Left lung (tissue), 10 donors: ENCODE data around the gene ARFRP1. TPM values are rescaled to one million over a fixed set of nuclear protein-coding genes. Genes with fewer than 3 reads are reported as not detected.

Experiments used
- ATAC-seq: fragments of 200-7000 bp; cut with Tn5 transposase; one replicate; pipeline ENCODE4 v1.9.1; 2020; ENCODE audit warnings: moderate library complexity
- DNase-seq, 4 donors: peaks; one replicate each; pipeline ENCODE4 v3.0.0-alpha.2; 2013 to 2020
- H3K27ac ChIP-seq, 2 donors: fragments of 200-600 bp; sonication (generic) in 1 of 2; one replicate each; pipeline versions ENCODE4 v1.5.0 to v1.8.0; 2020 to 2021
- H3K27me3 ChIP-seq, 2 donors: fragments of 200-600 bp; sonication (generic) in 1 of 2; one replicate each; pipeline versions ENCODE4 v1.5.0 to v1.8.0; 2020 to 2021
- H3K36me3 ChIP-seq, 2 donors: fragments of 200-600 bp; sonication (generic) in 1 of 2; one replicate each; pipeline versions ENCODE4 v1.5.0 to v1.8.0; 2020 to 2021
- H3K4me1 ChIP-seq, 2 donors: fragments of 200-600 bp; one replicate each; pipeline ENCODE4 v1.8.0; 2021
- H3K4me3 ChIP-seq, 2 donors: fragments of 200-600 bp; sonication (generic) in 1 of 2; one replicate each; pipeline versions ENCODE4 v1.5.0 to v1.8.0; 2020 to 2021; ENCODE audit warnings: mild to moderate bottlenecking in 1 of 2
- H3K9me3 ChIP-seq, 2 donors: fragments of 200-600 bp; sonication (generic) in 1 of 2; one replicate each; pipeline versions ENCODE4 v1.5.0 to v1.8.0; 2020 to 2021
- intact Hi-C, 2 donors: fragments of 100-400 bp; cut with DNase I; formaldehyde crosslinking; loops; one replicate each; pipeline versions ENCODE4 v1.11.2 to v1.14.2; 2022
- polyA plus RNA-seq, 6 donors: library from polyadenylated mRNA; unstranded; fragments of 120-200 nt; gene quantifications; one replicate each; pipeline ENCODE4 v1.2.1, GENCODE V29; 2013; ENCODE audit not compliant: insufficient read length in 6 of 6
- total RNA-seq, 2 donors: library from RNA; stranded (reverse); fragmentation: NEBNext Ultra II Directional; extraction: Animal tissue kit (Norgen Biotek cat#: 25700); gene quantifications; one replicate each; pipeline ENCODE4 v1.2.1, GENCODE V29; 2021
- TF ChIP-seq, protein P1 (sequence below), 2 donors: fragments of 200-600 bp; sonication (generic) in 1 of 2; IDR thresholded peaks; one replicate each; pipeline versions ENCODE4 v1.5.0 to v1.8.0; 2021; ENCODE audit warnings: antibody characterized with exemption in 2 of 2
- donor health status: DM: no; HTN: yes; CAD: no.
- donor health status: DM: no; HTN: no; CAD: no.

Gene ARFRP1
- total and polyA plus RNA-seq, 8 donors: 29.1 to 46.9 (median 32.8) TPM

- Histone ChIP-seq H3K9me3 (no peaks in the 10 kb centered on the region), H3K27ac (peak overlapping the region in 1 of 2 donors; percentile 82), H3K36me3 (peaks cover 0 to 48% of the 10 kb centered on the region in 2 donors), H3K4me1 (peaks cover 12 to 48% of the 10 kb centered on the region in 2 donors), H3K4me3 (no peak overlapping the region), H3K27me3 (peaks cover 0 to 10% of the 10 kb centered on the region in 2 donors)
- ATAC-seq (no peak), DNase-seq (peak in 1 of 4 donors; percentile 79)
- TF ChIP-seq, protein P1, sequence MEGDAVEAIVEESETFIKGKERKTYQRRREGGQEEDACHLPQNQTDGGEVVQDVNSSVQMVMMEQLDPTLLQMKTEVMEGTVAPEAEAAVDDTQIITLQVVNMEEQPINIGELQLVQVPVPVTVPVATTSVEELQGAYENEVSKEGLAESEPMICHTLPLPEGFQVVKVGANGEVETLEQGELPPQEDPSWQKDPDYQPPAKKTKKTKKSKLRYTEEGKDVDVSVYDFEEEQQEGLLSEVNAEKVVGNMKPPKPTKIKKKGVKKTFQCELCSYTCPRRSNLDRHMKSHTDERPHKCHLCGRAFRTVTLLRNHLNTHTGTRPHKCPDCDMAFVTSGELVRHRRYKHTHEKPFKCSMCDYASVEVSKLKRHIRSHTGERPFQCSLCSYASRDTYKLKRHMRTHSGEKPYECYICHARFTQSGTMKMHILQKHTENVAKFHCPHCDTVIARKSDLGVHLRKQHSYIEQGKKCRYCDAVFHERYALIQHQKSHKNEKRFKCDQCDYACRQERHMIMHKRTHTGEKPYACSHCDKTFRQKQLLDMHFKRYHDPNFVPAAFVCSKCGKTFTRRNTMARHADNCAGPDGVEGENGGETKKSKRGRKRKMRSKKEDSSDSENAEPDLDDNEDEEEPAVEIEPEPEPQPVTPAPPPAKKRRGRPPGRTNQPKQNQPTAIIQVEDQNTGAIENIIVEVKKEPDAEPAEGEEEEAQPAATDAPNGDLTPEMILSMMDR (IDR thresholded peaks at IDR 0.05): no peak
- intact Hi-C loops: no loop called here
Observed at GRCh38 chr20:63700199-63701050, 7.4 kb downstream of the ARFRP1 start.

DNA sequence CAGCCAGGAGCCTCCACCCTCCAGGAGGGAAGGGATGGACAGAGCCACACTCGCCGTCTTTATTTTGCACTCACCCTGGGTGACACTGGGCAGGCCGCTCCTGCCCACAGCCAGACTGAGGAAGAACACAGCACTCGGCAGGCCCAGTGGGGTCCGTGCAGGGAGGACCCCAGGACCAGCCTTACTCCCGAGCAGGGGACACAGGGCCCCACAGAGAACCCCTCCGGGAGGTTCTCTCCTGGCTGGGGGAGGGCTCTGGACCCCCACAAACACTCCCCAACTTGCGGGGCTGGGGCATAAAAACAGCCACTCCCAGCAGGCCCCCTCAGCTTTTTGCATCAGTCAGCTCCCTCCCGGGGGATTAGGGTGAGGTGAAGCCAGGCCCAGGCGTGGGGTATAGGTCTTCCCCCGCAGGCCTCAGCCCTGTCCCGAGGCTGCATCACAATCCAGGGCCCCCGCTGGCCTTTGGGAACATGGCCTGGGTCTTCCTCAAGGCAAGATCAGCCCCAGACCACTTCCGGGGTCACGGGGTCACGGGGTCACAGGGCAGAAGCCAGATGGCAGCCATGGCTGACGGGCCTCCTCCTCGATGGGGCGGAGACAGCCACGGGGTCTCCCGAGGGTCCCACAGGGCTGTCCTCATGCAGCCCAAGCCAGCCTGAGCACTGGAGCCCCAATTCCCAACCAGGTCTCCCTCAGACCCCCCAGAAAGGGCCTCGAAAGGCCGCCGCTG lies 8.1 kb downstream of the ARFRP1 start:
- peaks cover 0 to 10% of the 10 kb centered on the region in 2 donors for H3K27me3 ChIP-seq
- DNase-seq (peak in 1 of 4 donors; percentile 70), ATAC-seq (no peak)
- no peaks in the 10 kb centered on the region for H3K9me3 ChIP-seq
- TF ChIP-seq, protein P1 (IDR thresholded peaks at IDR 0.05): no peak
- H3K4me3 ChIP-seq: peak overlapping the region in 1 of 2 donors; percentile 40
- peaks cover 12 to 47% of the 10 kb centered on the region in 2 donors for H3K4me1 ChIP-seq
- intact Hi-C loops: no loop called here
- peak overlapping the region; percentile 41 to 82 for H3K27ac ChIP-seq
- H3K36me3 ChIP-seq: peaks cover 0 to 48% of the 10 kb centered on the region in 2 donors

- peak; percentile 50 for ATAC-seq
- peak overlapping the region; percentile 56 to 82 for H3K27ac ChIP-seq
Observed at GRCh38 chr20:63698739-63699465, 8.9 kb downstream of the ARFRP1 start.

DNA sequence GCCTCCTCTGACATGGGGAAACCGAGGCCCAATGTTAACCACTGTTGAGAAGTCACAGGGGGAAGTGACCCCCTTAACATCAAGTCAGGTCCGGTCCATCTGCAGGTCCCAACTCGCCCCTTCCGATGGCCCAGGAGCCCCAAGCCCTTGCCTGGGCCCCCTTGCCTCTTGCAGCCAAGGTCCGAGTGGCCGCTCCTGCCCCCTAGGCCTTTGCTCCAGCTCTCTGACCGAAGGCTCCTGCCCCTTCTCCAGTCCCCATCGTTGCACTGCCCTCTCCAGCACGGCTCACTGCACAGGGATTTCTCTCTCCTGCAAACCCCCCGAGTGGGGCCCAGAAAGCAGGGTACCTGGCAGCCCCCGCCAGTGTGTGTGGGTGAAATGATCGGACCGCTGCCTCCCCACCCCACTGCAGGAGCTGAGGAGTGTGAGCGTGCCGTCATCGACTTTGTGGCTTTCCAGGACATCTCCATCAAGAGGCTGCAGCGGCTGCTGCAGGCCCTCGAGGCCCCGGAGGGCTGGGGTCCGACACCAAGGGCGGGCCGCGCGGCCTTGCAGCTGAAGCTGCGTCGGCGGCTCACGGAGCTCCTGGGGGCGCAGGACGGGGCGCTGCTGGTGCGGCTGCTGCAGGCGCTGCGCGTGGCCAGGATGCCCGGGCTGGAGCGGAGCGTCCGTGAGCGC lies 9.8 kb downstream of the ARFRP1 start:
- intact Hi-C loops: no loop called here
- Histone ChIP-seq H3K9me3 (no peaks in the 10 kb centered on the region), H3K36me3 (peaks cover 0 to 39% of the 10 kb centered on the region in 2 donors), H3K4me3 (peak overlapping the region in 1 of 2 donors; percentile 40), H3K27me3 (peaks cover 0 to 10% of the 10 kb centered on the region in 2 donors), H3K4me1 (peaks cover 12 to 47% of the 10 kb centered on the region in 2 donors), H3K27ac (peak overlapping the region; percentile 56 to 82)
- ATAC-seq (no peak), DNase-seq (peak in 1 of 4 donors; percentile 75)
- TF ChIP-seq, protein P1 (IDR thresholded peaks at IDR 0.05): no peak

More at GRCh38 chr20:63698739-63699465, 8.9 kb downstream of the ARFRP1 start:
- TF ChIP-seq, protein P1 (IDR thresholded peaks at IDR 0.05): no peak
- intact Hi-C loops: no loop called here
- no peaks in the 10 kb centered on the region for H3K9me3 ChIP-seq
- DNase-seq: peak in 1 of 4 donors; percentile 81
- peaks cover 0 to 10% of the 10 kb centered on the region in 2 donors for H3K27me3 ChIP-seq
- peaks cover 12 to 47% of the 10 kb centered on the region in 2 donors for H3K4me1 ChIP-seq
- peak overlapping the region in 1 of 2 donors; percentile 40 for H3K4me3 ChIP-seq
- peaks cover 0 to 46% of the 10 kb centered on the region in 2 donors for H3K36me3 ChIP-seq
